SKM-1 (cell line): ENCODE measurements around the gene ANO1.

Experiments used
- DNase-seq: peaks from one replicate; lab custom pipeline; 2025; ENCODE audit not compliant: unreplicated experiment; lab: John Stamatoyannopoulos, UW

Gene ANO1

GRCh38 chr11:70072461-70072860, 5.7 kb upstream of the ANO1 start:
- no peak for DNase-seq

GRCh38 chr11:70072861-70073755, 5.0 kb upstream of the ANO1 start:
- DNase-seq, result no peak

DNA sequence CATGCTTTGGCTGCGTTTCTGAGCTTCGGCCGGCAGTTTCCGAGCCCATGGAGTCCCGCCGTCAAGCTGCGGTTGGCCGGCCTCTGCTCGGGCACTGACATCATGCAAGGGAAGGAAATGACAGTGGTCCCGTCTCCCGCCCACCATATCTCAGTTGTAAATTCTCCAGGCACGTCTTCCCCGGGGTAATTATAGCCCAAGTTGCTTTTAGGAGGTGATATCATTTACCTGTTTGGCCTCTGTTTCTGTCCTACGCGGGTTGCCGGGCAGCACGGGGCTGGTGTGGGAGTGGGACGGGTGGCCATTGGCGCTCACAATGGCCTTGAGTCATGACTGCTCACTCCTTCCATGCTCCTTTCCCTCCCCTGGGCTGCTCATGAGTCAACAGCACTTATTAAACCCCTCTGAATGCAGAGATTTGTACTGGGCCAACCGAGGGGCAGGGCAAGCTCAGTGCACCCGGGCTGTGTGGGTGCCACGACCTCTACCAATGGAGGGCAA, 4.2 kb upstream of the ANO1 start:
- no peak for DNase-seq

GRCh38 chr11:70074746-70075145, 3.4 kb upstream of the ANO1 start:
- no peak for DNase-seq

DNA sequence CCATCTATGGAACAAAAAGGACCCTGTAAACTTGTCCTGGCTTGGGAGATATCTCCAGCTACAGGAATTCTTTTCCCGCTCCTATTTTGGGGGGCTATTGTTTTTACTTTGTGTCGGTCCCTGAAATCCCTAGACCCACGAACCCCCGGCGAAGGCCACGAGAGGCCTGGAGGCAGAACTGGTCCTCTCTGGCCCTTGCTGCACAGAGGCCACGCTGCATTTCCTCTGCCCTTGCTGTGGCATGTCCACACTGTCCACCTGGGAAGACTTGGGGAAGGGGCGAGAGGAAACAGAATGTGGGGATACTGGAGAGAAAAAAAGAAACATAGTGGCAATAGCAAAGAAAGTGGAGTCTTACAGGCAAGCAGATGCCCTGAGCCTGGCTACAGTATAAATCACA, 2.3 kb upstream of the ANO1 start:
- DNase-seq, result no peak

DNA sequence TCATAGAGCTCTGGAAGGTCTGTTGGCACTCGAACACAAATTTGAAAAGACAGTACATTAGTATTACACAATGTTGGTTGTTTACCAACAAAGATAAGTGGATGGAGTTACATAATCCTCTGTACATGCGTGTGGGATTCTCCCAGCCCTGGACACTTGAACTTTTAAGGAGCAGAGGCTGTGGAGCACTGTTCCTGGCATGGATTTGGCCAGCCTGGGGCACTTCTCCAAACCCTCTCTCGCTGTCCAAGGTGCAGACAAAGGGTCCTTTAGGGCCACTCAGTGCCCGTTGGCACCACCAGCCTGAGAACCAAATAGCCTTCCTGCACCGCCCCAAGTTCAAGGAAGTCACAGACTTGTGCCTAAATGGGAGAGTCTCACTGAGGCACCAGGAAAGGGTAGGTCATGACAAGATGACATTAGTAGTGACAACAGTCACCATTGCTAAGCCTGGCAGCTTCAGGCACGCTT, 1.6 kb upstream of the ANO1 start:
- no peak for DNase-seq

DNA sequence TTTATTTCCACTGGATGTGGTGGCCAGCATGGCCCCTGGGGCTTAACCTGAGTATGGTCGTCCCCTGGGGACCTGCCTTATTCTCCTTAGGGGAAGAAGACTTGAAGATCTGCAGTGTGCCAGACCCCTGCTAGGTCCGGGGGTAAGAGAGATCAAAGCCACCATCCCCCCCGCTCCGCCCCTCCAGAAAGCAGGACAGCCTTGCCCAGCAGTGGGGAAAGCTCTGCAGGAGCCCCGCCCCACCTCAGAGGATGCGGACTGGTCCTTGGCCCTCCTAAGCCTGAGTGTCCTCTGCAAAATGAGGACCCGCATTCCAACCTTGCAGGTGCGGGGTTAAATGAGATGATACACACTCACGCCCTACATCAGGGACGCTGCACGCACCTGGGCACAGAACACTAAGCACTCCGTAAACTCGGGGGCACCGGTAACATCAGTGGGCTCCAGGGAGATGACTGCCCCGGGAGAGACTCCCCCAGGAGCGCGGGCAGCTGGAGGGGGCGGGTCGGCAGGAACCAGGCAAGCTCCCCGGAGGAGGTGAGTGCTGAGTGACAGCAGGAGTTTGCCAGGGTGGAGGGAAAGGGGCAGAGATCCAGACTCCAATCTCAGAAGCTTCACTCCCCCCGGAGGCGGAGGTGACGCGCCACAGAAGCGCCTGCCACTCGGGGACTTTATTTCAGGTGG, 564 bp upstream of the ANO1 start:
- DNase-seq, result no peak

DNA sequence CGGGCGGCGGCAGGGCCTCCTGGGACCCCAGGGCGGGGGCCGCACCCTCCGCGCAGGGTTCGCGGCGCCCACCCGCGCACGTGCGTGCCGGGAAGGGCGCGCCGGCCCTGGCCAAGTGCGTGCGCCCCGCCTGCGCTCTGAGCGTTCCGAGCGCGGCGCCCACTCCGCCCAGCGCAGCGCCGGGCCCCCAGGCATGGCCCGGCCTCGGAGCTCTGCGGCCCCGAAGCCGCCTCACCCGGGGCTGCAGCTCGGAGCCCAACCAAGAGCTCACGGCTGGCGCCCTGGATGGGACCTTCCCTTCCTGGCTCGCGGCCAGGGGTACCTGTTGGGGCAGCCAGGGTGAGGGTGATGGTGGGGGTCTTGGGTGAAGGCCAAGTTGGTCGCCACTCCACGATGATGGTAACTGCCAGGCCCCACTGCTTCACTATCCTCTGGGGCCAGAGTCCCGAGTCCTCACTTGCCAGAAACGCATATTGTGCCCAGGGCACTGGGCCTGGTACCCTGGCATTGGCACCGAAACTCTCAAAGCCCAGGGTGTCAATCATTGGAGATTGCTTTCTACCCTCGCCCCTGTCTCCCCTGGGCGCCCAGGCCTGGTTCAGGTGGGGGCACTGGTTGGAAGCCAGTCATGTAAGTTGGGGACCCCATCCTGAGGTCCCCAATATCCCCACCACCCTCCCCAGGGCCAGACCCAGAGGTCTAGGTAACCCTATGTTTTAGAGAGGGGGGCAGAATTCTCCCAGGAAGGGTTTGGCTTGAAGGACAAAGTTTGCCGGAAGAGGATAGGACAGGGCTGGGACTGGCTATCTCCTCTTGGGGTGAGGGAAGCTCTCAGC, 882 bp downstream of the ANO1 start:
- no peak for DNase-seq

DNA sequence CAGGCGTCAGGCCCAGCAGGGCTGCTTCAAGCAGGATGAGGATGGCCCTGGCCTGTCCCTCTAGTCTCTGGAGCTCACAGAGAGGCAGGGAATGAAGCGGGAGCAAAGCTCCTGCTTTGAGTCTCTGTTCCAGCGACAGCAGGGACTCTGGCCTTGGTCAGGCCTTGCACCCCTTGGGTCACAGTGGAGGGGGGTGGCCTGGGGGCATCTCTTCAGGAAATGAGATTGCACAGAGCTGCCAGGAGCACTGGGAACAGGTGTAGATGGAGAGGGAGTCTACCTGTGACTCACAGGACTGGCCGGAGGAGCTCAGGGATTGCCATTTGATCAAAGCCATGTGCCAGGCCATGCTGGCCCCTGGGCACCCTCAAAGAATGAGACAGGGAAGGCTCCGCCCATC, 1.6 kb downstream of the ANO1 start:
- DNase-seq, result no peak

DNA sequence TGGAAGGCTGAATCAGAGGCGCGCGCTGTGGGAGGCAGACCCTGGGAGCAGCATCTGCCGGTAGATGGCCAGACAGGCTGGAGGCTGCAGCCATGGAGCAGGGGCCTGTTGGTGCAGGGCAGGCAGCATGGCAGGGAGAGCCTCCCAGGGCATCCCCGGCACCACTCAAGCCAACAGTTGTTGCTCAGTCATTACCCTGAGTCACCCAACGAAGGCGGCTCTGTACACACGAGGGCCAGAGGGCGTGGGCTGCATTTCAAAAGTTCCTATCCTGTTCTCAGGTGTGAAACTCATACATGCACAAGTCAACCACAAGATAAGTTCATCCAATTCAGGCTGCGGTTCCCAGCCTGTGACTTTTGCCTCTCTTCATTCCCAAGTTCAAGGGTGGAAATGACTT, 2.6 kb downstream of the ANO1 start:
- no peak for DNase-seq

DNA sequence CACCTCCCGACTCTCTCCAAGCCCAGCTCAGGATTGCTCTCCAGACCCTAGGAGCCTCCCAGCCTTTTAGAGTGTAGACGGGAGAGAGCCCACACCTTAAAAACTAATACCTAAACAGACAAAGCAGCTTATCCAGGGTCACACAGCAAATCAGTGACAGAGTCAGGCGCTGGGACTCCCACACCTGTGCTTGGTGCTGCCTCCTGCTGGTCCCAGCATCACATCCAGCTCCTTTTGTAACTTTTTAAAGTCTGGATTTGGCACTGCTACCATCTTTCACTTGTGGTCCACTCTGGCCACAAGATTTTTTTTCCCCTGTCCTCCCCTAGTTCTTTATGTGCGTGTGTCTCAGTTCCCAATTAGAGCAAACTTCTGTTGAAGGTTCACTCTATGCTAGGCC, 4.7 kb downstream of the ANO1 start:
- no peak for DNase-seq

- no peak for DNase-seq
Measured at GRCh38 chr11:70084046-70084984, 6.2 kb downstream of the ANO1 start.

GRCh38 chr11:70085815-70086769, 8.0 kb downstream of the ANO1 start:
- no peak for DNase-seq

- DNase-seq, result no peak
Measured at GRCh38 chr11:70087446-70088167, 9.5 kb downstream of the ANO1 start.

GRCh38 chr11:70088735-70089250, 10.7 kb downstream of the ANO1 start:
- no peak for DNase-seq

DNA sequence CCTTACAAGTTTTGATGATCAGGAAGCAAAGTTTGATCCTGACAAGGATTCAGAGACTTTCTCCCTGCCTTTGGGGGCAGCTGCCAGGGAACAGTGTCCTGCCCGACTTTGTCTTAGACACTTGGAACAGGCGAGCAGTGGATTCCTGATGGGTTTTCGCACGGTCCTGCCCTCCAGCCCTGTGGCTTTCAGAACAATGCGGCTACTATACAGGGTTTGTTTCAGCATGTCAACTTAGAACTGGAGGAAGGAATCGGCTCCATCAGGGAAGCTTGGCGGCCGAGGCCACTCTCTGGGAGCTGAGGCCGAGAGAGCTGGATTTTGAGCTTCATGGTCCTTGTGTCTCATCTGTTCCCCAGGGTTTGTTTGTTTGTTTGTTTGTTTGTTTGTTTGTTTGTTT, 11.5 kb downstream of the ANO1 start:
- DNase-seq, result no peak

- no peak for DNase-seq
Measured at GRCh38 chr11:70090961-70091381, 12.9 kb downstream of the ANO1 start.

DNA sequence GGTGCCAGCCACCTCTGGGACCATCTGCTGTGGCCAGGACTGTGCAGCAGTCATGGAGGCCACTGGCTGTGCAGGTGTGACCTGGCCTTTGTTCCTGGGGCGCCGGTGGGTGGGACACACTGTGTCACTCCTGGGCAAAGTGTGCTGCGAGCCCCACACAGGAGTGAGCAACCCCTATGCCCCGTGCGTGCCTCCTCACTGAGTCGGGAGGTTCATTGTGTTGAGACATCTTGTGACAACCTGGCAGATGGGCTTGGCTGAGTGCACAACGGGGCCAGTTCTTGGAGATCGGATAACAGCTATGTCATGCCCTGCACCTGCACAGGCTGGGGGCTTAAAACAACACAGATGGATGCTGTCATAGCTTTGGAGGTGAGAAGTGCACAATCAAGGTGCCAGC, 13.5 kb downstream of the ANO1 start:
- no peak for DNase-seq
